HUES64 (cell line): ENCODE results near the gene DHDH.
"Not testable (repeated sequence)": the region's sequence is repeated elsewhere in the genome, so short reads cannot be mapped to it uniquely, and the experiment has no call there.

ENCODE experiments used
- H3K27ac ChIP-seq: 2 replicates; pipeline ENCODE4 v1.7.0; 2013; ENCODE audit warnings: low read depth, low read length, inconsistent platforms
- H3K27me3 ChIP-seq: 2 replicates; pipeline ENCODE4 v1.6.1; 2013; ENCODE audit warnings: mild to moderate bottlenecking, low read length; ENCODE audit not compliant: insufficient read depth
- H3K36me3 ChIP-seq: 2 replicates; pipeline ENCODE4 v1.6.1; 2013; ENCODE audit warnings: mild to moderate bottlenecking, low read length; ENCODE audit not compliant: insufficient read depth
- H3K4me1 ChIP-seq: 2 replicates; pipeline ENCODE4 v1.6.1; 2013; ENCODE audit warnings: mild to moderate bottlenecking, low read length, moderate library complexity; ENCODE audit not compliant: insufficient read depth
- H3K4me3 ChIP-seq: 2 replicates; pipeline ENCODE4 v1.5.1; 2013; ENCODE audit warnings: mild to moderate bottlenecking, low read length, moderate library complexity
- H3K9ac ChIP-seq: 2 replicates; pipeline ENCODE4 v1.6.1; 2013; ENCODE audit warnings: mild to moderate bottlenecking, low read depth, low read length
- H3K9me3 ChIP-seq: 2 replicates; pipeline ENCODE4 v1.6.1; 2013; ENCODE audit warnings: low read depth, low read length; ENCODE audit not compliant: insufficient read depth
- WGBS: fragments of 150-250, 120-280 bp; methylation state at CpG from one replicate; pipeline ENCODE4 v1.1.7; 2013; ENCODE audit warnings: missing lambda C conversion rate; 5-methylcytosine and 5-hydroxymethylcytosine counted together

DHDH gene

GRCh38 chr19:48900477-48901406 is 32.8 kb upstream of the DHDH start:
- Histone ChIP-seq H3K27ac (peak overlapping the region; percentile 36; the same call in 1 of the 2 replicates), H3K27me3 (no peaks in the 10 kb centered on the region), H3K9ac (peak overlapping the region; percentile 65), H3K36me3 (peaks cover 22% of the 10 kb centered on the region), H3K9me3 (no peaks in the 10 kb centered on the region), H3K4me3 (peak overlapping the region; percentile 73), H3K4me1 (0 out of 2 replicates have a peak, but pooled peaks cover 4% of the 10 kb centered on the region)
- WGBS, result 31% methylated on average over 22 of the region's 24 CpGs

GRCh38 chr19:48902291-48902690 is 31.2 kb upstream of the DHDH start:
- not testable (repeated sequence) for H3K27ac ChIP-seq, H3K27me3 ChIP-seq, H3K9me3 ChIP-seq, H3K9ac ChIP-seq, H3K4me3 ChIP-seq, H3K4me1 ChIP-seq
- H3K36me3 ChIP-seq, result peaks cover 32% of the 10 kb centered on the region
- 94% methylated on average over 7 of the region's 7 CpGs for WGBS

GRCh38 chr19:48903788-48904187 is 29.7 kb upstream of the DHDH start:
- not testable (repeated sequence) for H3K9ac ChIP-seq, H3K27ac ChIP-seq, H3K4me1 ChIP-seq, H3K9me3 ChIP-seq, H3K27me3 ChIP-seq, H3K4me3 ChIP-seq
- peaks cover 41% of the 10 kb centered on the region for H3K36me3 ChIP-seq

- no peak overlapping the region for H3K4me3 ChIP-seq
- 92% methylated on average over 14 of the region's 14 CpGs for WGBS
- H3K27ac ChIP-seq, result no peak overlapping the region
- peaks cover 54% of the 10 kb centered on the region for H3K36me3 ChIP-seq
- H3K4me1 ChIP-seq, result 0 out of 2 replicates have a peak, but pooled peaks cover 4% of the 10 kb centered on the region
- no peak overlapping the region for H3K9ac ChIP-seq
- no peaks in the 10 kb centered on the region for H3K27me3 ChIP-seq
- H3K9me3 ChIP-seq, result no peaks in the 10 kb centered on the region
These were observed 27.8 kb upstream of the DHDH start for GRCh38 chr19:48905664-48906063.

GRCh38 chr19:48906324-48906723 is 27.2 kb upstream of the DHDH start:
- Histone ChIP-seq H3K4me3 (no peak overlapping the region), H3K9ac (no peak overlapping the region), H3K36me3 (peaks cover 60% of the 10 kb centered on the region), H3K4me1 (no peaks in the 10 kb centered on the region), H3K27me3 (no peaks in the 10 kb centered on the region), H3K27ac (no peak overlapping the region), H3K9me3 (no peaks in the 10 kb centered on the region)
- 92% methylated on average over 10 of the region's 10 CpGs for WGBS

GRCh38 chr19:48907671-48908070 is 25.8 kb upstream of the DHDH start:
- no peak overlapping the region for H3K27ac ChIP-seq
- H3K4me3 ChIP-seq, result no peak overlapping the region
- H3K27me3 ChIP-seq, result no peaks in the 10 kb centered on the region
- no peak overlapping the region for H3K9ac ChIP-seq
- H3K9me3 ChIP-seq, result no peaks in the 10 kb centered on the region
- no peaks in the 10 kb centered on the region for H3K4me1 ChIP-seq
- H3K36me3 ChIP-seq, result peaks cover 65% of the 10 kb centered on the region
- 95% methylated on average over 14 of the region's 14 CpGs for WGBS

- 97% methylated on average over 11 of the region's 11 CpGs for WGBS
- not testable (repeated sequence) for H3K27ac ChIP-seq, H3K9me3 ChIP-seq, H3K9ac ChIP-seq, H3K4me1 ChIP-seq, H3K27me3 ChIP-seq, H3K4me3 ChIP-seq
- H3K36me3 ChIP-seq, result peaks cover 76% of the 10 kb centered on the region
These were observed 23.9 kb upstream of the DHDH start for GRCh38 chr19:48909424-48910077.

- 94% methylated on average over 2 of the region's 2 CpGs for WGBS
- H3K36me3 ChIP-seq, result peaks cover 75% of the 10 kb centered on the region
- no peaks in the 10 kb centered on the region for H3K4me1 ChIP-seq
- no peak overlapping the region for H3K4me3 ChIP-seq
- H3K27ac ChIP-seq, result no peak overlapping the region
- H3K9me3 ChIP-seq, result no peaks in the 10 kb centered on the region
- no peaks in the 10 kb centered on the region for H3K27me3 ChIP-seq
- H3K9ac ChIP-seq, result no peak overlapping the region
These were observed 22.7 kb upstream of the DHDH start for GRCh38 chr19:48910803-48911202.

GRCh38 chr19:48913114-48913889 is 20.2 kb upstream of the DHDH start:
- Histone ChIP-seq H3K27me3 (no peaks in the 10 kb centered on the region), H3K9me3 (no peaks in the 10 kb centered on the region), H3K4me1 (no peaks in the 10 kb centered on the region), H3K9ac (no peak overlapping the region), H3K4me3 (no peak overlapping the region), H3K27ac (no peak overlapping the region), H3K36me3 (peaks cover 68% of the 10 kb centered on the region)
- 95% methylated on average over 9 of the region's 9 CpGs for WGBS

GRCh38 chr19:48914181-48914580 is 19.3 kb upstream of the DHDH start:
- H3K27me3 ChIP-seq, result no peaks in the 10 kb centered on the region
- no peak overlapping the region for H3K4me3 ChIP-seq
- H3K4me1 ChIP-seq, result no peaks in the 10 kb centered on the region
- 97% methylated on average over 8 of the region's 8 CpGs for WGBS
- no peak overlapping the region for H3K9ac ChIP-seq
- no peak overlapping the region for H3K27ac ChIP-seq
- peaks cover 70% of the 10 kb centered on the region for H3K36me3 ChIP-seq
- no peaks in the 10 kb centered on the region for H3K9me3 ChIP-seq

GRCh38 chr19:48915757-48916156 is 17.7 kb upstream of the DHDH start:
- no peak overlapping the region for H3K27ac ChIP-seq
- WGBS, result 87% methylated on average over 7 of the region's 8 CpGs
- no peak overlapping the region for H3K9ac ChIP-seq
- H3K4me3 ChIP-seq, result no peak overlapping the region
- peaks cover 67% of the 10 kb centered on the region for H3K36me3 ChIP-seq
- no peaks in the 10 kb centered on the region for H3K27me3 ChIP-seq
- H3K4me1 ChIP-seq, result no peaks in the 10 kb centered on the region
- no peaks in the 10 kb centered on the region for H3K9me3 ChIP-seq
